ENCODE data around the gene MFAP2.

- TF ChIP-seq CTCF (IDR thresholded peaks at IDR 0.05; ENCODE audit: low read depth, low read length, poor library complexity, severe bottlenecking) = no peak
- TF ChIP-seq EZH2phosphoT487 (IDR thresholded peaks at IDR 0.05; ENCODE audit: borderline replicate concordance, low read length) = no peak
Observed at GRCh38 chr1:17018849-17019248, 38.4 kb upstream of the MFAP2 start.

Data from DOHH2 (cell line).